ENCODE data around the gene APBA2. TPM values are rescaled to one million over a fixed set of nuclear protein-coding genes. Genes with fewer than 3 reads are reported as not detected.

Gene APBA2
- total and polyA plus RNA-seq, 2 of the 13 experiments (the other 11 are each of a cell fraction or from before 2014, with no cell fraction given) = 0.62 to 2.3 TPM

DNA sequence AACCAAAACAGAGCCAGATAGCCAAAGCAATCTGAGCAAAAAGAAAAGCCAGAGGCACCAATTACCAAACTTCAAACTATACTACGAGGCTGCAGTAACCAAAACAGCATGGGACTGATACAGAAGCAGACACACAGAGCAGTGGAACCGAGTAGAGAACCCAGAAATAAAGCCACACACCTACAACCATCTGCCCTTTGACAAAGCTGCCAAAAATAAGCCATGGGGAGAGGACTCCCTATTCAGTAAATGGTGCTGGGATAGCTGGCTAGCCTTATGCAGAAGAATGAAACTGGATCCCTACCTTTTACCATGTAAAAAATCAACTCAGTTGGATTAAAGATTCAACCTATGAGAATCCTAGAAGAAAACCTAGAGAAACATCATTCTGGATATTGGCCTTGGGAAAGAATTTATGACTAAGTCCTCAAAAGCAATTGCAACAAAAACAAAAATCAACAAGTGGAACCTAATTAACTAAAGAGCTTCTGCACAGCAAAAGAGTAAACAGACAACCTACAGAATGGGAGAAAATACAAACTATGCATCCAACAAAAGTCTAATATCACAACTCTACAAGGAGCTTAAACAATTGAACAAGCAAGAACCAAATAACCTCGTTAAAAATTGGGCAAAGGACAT lies 95.1 kb downstream of the APBA2 start:
- ChIA-PET CTCF (ENCODE audit: low intra/inter-chr PET ratio, low total read pairs) (no interaction called here), POLR2A (no interaction called here)
- BruUV-seq (replicated peaks) = no TSS peak
- no peak for FAIRE-seq
- no peaks in the 10 kb centered on the region; a peak in 1 of 5 replicates for H3K27me3 ChIP-seq (ENCODE audit: control insufficient read depth in 1 of 2, insufficient read depth in 2 of 2, low read length in 2 of 2)
- no peak overlapping the region for H3K4me3 ChIP-seq (replicated peaks in 1 of 3; ENCODE audit: insufficient read depth in 1 of 3, low read depth in 2 of 3, low read length in 3 of 3)
- intact Hi-C loops (cut with micrococcal nuclease; ENCODE audit: unreplicated experiment) (no loop called here), in situ Hi-C loops (cut with HindIII; ENCODE audit: extremely low pct_ligation_motif_present, low pct_unique_long_range_greater_than_20kb) (no loop called here)
- H3K79me2 ChIP-seq (ENCODE audit: insufficient read depth, low read length) = no peaks in the 10 kb centered on the region
- H3K4me2 ChIP-seq (ENCODE audit: low read depth, low read length) = no peak overlapping the region
- no peaks in the 10 kb centered on the region for H3K9me3 ChIP-seq (ENCODE audit: low read length)
- H3K27ac ChIP-seq (ENCODE audit: extremely low read length, insufficient read depth, low read length) = no peak overlapping the region
- H2AFZ ChIP-seq (ENCODE audit: low read length) = no peak overlapping the region
- H3K4me1 ChIP-seq (ENCODE audit: insufficient read depth, low read length) = 0 out of 2 replicates have a peak, but pooled peaks cover 5% of the 10 kb centered on the region
- DNase-seq (ENCODE audit: low spot score) = no peak
- H3K9ac ChIP-seq (ENCODE audit: insufficient read depth, low read depth, low read length) = no peak overlapping the region
- no peak for ATAC-seq
- 13% methylated on average over 3 of the region's 3 CpGs for WGBS (ENCODE audit: low lambda C conversion rate)
- no peaks in the 10 kb centered on the region for H3K36me3 ChIP-seq (replicated peaks in 1 of 2; ENCODE audit: control insufficient read depth in 1 of 2, insufficient read depth in 2 of 2, low read length in 2 of 2)
- H4K20me1 ChIP-seq (ENCODE audit: insufficient read depth, low read length) = no peaks in the 10 kb centered on the region
- TF ChIP-seq ZBTB43 (CRISPR knock-in tag; conservative IDR thresholded peaks at IDR 0.05) = no peak
- no peak for TF ChIP-seq BRD4 (CRISPR knock-in tag; IDR thresholded peaks at IDR 0.05)
- TF ChIP-seq USF2 (IDR thresholded peaks at IDR 0.05; ENCODE audit: low read depth, low read length) = no peak
- TF ChIP-seq USF2 (CRISPR knock-in tag; IDR thresholded peaks at IDR 0.05; ENCODE audit: borderline replicate concordance) = no peak
- no peak for TF ChIP-seq CBX2 (IDR thresholded peaks at IDR 0.05; ENCODE audit: low read depth, low read length)
- TF ChIP-seq CBX2 (CRISPR knock-in tag; IDR thresholded peaks at IDR 0.05; ENCODE audit: low read depth) = no peak
- TF ChIP-seq, protein P1, sequence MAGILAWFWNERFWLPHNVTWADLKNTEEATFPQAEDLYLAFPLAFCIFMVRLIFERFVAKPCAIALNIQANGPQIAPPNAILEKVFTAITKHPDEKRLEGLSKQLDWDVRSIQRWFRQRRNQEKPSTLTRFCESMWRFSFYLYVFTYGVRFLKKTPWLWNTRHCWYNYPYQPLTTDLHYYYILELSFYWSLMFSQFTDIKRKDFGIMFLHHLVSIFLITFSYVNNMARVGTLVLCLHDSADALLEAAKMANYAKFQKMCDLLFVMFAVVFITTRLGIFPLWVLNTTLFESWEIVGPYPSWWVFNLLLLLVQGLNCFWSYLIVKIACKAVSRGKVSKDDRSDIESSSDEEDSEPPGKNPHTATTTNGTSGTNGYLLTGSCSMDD (CRISPR knock-in tag; IDR thresholded peaks at IDR 0.05) = no peak
- TF ChIP-seq, protein P2, sequence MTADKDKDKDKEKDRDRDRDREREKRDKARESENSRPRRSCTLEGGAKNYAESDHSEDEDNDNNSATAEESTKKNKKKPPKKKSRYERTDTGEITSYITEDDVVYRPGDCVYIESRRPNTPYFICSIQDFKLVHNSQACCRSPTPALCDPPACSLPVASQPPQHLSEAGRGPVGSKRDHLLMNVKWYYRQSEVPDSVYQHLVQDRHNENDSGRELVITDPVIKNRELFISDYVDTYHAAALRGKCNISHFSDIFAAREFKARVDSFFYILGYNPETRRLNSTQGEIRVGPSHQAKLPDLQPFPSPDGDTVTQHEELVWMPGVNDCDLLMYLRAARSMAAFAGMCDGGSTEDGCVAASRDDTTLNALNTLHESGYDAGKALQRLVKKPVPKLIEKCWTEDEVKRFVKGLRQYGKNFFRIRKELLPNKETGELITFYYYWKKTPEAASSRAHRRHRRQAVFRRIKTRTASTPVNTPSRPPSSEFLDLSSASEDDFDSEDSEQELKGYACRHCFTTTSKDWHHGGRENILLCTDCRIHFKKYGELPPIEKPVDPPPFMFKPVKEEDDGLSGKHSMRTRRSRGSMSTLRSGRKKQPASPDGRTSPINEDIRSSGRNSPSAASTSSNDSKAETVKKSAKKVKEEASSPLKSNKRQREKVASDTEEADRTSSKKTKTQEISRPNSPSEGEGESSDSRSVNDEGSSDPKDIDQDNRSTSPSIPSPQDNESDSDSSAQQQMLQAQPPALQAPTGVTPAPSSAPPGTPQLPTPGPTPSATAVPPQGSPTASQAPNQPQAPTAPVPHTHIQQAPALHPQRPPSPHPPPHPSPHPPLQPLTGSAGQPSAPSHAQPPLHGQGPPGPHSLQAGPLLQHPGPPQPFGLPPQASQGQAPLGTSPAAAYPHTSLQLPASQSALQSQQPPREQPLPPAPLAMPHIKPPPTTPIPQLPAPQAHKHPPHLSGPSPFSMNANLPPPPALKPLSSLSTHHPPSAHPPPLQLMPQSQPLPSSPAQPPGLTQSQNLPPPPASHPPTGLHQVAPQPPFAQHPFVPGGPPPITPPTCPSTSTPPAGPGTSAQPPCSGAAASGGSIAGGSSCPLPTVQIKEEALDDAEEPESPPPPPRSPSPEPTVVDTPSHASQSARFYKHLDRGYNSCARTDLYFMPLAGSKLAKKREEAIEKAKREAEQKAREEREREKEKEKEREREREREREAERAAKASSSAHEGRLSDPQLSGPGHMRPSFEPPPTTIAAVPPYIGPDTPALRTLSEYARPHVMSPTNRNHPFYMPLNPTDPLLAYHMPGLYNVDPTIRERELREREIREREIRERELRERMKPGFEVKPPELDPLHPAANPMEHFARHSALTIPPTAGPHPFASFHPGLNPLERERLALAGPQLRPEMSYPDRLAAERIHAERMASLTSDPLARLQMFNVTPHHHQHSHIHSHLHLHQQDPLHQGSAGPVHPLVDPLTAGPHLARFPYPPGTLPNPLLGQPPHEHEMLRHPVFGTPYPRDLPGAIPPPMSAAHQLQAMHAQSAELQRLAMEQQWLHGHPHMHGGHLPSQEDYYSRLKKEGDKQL (CRISPR knock-in tag; IDR thresholded peaks at IDR 0.05; ENCODE audit: low read depth) = no peak

Measured in HepG2 (cell line).